ENCODE data around the gene CHST1. TPM values are rescaled to one million over a fixed set of nuclear protein-coding genes. Genes with fewer than 3 reads are reported as not detected.

The CHST1 gene
- polyA plus RNA-seq, 3 donors, result not detected

- Histone ChIP-seq H3K4me3 (replicated peaks in 1 of 3; ENCODE audit: low read depth in 2 of 3, low read length in 3 of 3) (no peak overlapping the region), H3K9me3 (replicated peaks in 1 of 2; ENCODE audit: control insufficient read depth in 1 of 2, insufficient read depth in 1 of 2, low read length in 2 of 2) (no peaks in the 10 kb centered on the region), H3K36me3 (replicated peaks in 1 of 2; ENCODE audit: control insufficient read depth in 1 of 2, insufficient read depth in 2 of 2, low read length in 2 of 2) (no peaks in the 10 kb centered on the region), H3K4me2 (replicated peaks; ENCODE audit: extremely low read depth, low read length, poor library complexity, severe bottlenecking) (no peak overlapping the region), H3K79me2 (ENCODE audit: insufficient read depth, low read length) (no peaks in the 10 kb centered on the region), H3K9ac (ENCODE audit: insufficient read depth, low read length, poor library complexity, severe bottlenecking) (no peak overlapping the region), H3K27ac (ENCODE audit: low read depth in 1 of 2, low read length in 2 of 2) (no peak overlapping the region), H2AFZ (ENCODE audit: insufficient read depth, low read depth, low read length, poor library complexity, severe bottlenecking) (no peak overlapping the region), H4K20me1 (ENCODE audit: insufficient read depth, low read length) (no peaks in the 10 kb centered on the region), H3K27me3 (ENCODE audit: control insufficient read depth in 2 of 2, insufficient read depth in 2 of 2, low read length in 2 of 2) (peaks cover 17 to 19% of the 10 kb centered on the region in 2 donors), H3K4me1 (ENCODE audit: control insufficient read depth in 1 of 2, insufficient read depth in 2 of 2, low read length in 2 of 2) (peaks cover 4 to 8% of the 10 kb centered on the region in 2 donors)
- Mint-ChIP-seq H3K9me3 (peaks cover 0 to 9% (median 3%) of the 10 kb centered on the region in 7 donors), H3K4me3 (no peak overlapping the region), H3K27me3 (ENCODE audit: low read depth in 3 of 3) (peaks cover 50 to 62% (median 52%) of the 10 kb centered on the region in 3 donors), H3K27ac (no peak overlapping the region), H3K36me3 (no peaks in the 10 kb centered on the region), H3K4me1 (peaks cover 16% of the 10 kb centered on the region)
- no peak for DNase-seq
- intact Hi-C loops (cut with micrococcal nuclease), result no loop called here
- no peak for TF ChIP-seq CTCF (IDR thresholded peaks at IDR 0.05)
- 55% methylated on average over 4 of the region's 6 CpGs for WGBS (ENCODE audit: insufficient coverage)
Measured at GRCh38 chr11:45614196-45614828, 51.1 kb downstream of the CHST1 start.

GRCh38 chr11:45610627-45611026, 54.8 kb downstream of the CHST1 start:
- peaks cover 4 to 8% of the 10 kb centered on the region in 2 donors for H3K4me1 ChIP-seq (ENCODE audit: control insufficient read depth in 1 of 2, insufficient read depth in 2 of 2, low read length in 2 of 2)
- Mint-ChIP-seq H3K36me3 (no peaks in the 10 kb centered on the region), H3K27me3 (ENCODE audit: low read depth in 3 of 3) (peaks cover 54 to 76% (median 55%) of the 10 kb centered on the region in 3 donors), H3K27ac (no peak overlapping the region), H3K9me3 (peaks cover 0 to 12% (median 2%) of the 10 kb centered on the region in 7 donors), H3K4me3 (no peak overlapping the region), H3K4me1 (peaks cover 23% of the 10 kb centered on the region)
- H4K20me1 ChIP-seq (ENCODE audit: insufficient read depth, low read length), result no peaks in the 10 kb centered on the region
- intact Hi-C loops (cut with micrococcal nuclease), result no loop called here
- H3K9ac ChIP-seq (ENCODE audit: insufficient read depth, low read length, poor library complexity, severe bottlenecking), result no peak overlapping the region
- no peak for DNase-seq
- peaks cover 10 to 13% of the 10 kb centered on the region in 2 donors for H3K27me3 ChIP-seq (ENCODE audit: control insufficient read depth in 2 of 2, insufficient read depth in 2 of 2, low read length in 2 of 2)
- no peak for TF ChIP-seq CTCF (IDR thresholded peaks at IDR 0.05)
- 8% methylated on average over 2 of the region's 3 CpGs for WGBS (ENCODE audit: insufficient coverage)
- H3K79me2 ChIP-seq (ENCODE audit: insufficient read depth, low read length), result no peaks in the 10 kb centered on the region
- no peak overlapping the region for H3K4me3 ChIP-seq (replicated peaks in 1 of 3; ENCODE audit: low read depth in 2 of 3, low read length in 3 of 3)
- no peak overlapping the region for H3K4me2 ChIP-seq (replicated peaks; ENCODE audit: extremely low read depth, low read length, poor library complexity, severe bottlenecking)
- no peaks in the 10 kb centered on the region for H3K36me3 ChIP-seq (replicated peaks in 1 of 2; ENCODE audit: control insufficient read depth in 1 of 2, insufficient read depth in 2 of 2, low read length in 2 of 2)
- H2AFZ ChIP-seq (ENCODE audit: insufficient read depth, low read depth, low read length, poor library complexity, severe bottlenecking), result no peak overlapping the region
- no peak overlapping the region for H3K27ac ChIP-seq (ENCODE audit: low read depth in 1 of 2, low read length in 2 of 2)
- H3K9me3 ChIP-seq (replicated peaks in 1 of 2; ENCODE audit: control insufficient read depth in 1 of 2, insufficient read depth in 1 of 2, low read length in 2 of 2), result no peaks in the 10 kb centered on the region
